Endothelial cell of umbilical vein (primary cell): ENCODE data around the gene KRT79. TPM values are rescaled to one million over a fixed set of nuclear protein-coding genes. Genes with fewer than 3 reads are reported as not detected.

ENCODE experiments used
- BruUV-seq: library from RNA; stranded (reverse); fragments of 400-500 nt; replicated peaks from 2 replicates; lab custom pipeline; 2021; lab: Mats Ljungman, UMichigan
- CTCF ChIA-PET: fragments of 300-600, 350-600 bp; sonication (Branson Sonifier 250); formaldehyde crosslinking; loops from one replicate; lab custom pipeline; 2021; ENCODE audit warnings: antibody characterized with exemption, inconsistent platforms; lab: Charles Lee
- POLR2A ChIA-PET: fragments of 300-600, 350-600 bp; sonication (Branson Sonifier 250); formaldehyde crosslinking; loops from one replicate; lab custom pipeline; 2021; ENCODE audit warnings: antibody characterized with exemption, inconsistent platforms; lab: Charles Lee
- DNase-seq: peaks from one replicate; pipeline ENCODE4 v3.0.0-alpha.2; 2011; ENCODE audit warnings: low read depth, low spot score
- FAIRE-seq: peaks from 2 replicates; lab custom pipeline; 2011; peaks lifted over from hg19 to GRCh38; lab: Jason Lieb, UNC
- H2AFZ ChIP-seq: 2 replicates; pipeline ENCODE4 v1.6.0; 2012; ENCODE audit warnings: low read depth, low read length, control low read depth, inconsistent platforms
- H3K27ac ChIP-seq: 2 replicates; pipeline ENCODE4 v1.5.1; 2011; ENCODE audit warnings: low read depth, mild to moderate bottlenecking, control low read depth, low read length, moderate library complexity; ENCODE audit not compliant: insufficient read depth
- H3K27me3 ChIP-seq, 2 experiments: 2 replicates each; pipeline versions ENCODE4 v1.6.0 to v1.6.1; 2011; ENCODE audit warnings: low read length in 2 of 2, mixed read lengths in 1 of 2; ENCODE audit not compliant: control insufficient read depth in 2 of 2, insufficient read depth in 2 of 2
- H3K36me3 ChIP-seq, 2 experiments: 2 replicates in 1 of 2; 3 replicates in 1 of 2; pipeline ENCODE4 v1.5.1; 2011; ENCODE audit warnings: low read length in 2 of 2, mild to moderate bottlenecking in 1 of 2, moderate library complexity in 1 of 2; ENCODE audit not compliant: control insufficient read depth in 2 of 2, insufficient read depth in 2 of 2; ENCODE audit errors: extremely low read depth in 1 of 2
- H3K4me1 ChIP-seq: 3 replicates; pipeline ENCODE4 v1.5.1; 2011; ENCODE audit warnings: mild to moderate bottlenecking, low read length; ENCODE audit not compliant: control insufficient read depth, insufficient read depth; ENCODE audit errors: extremely low read depth
- H3K4me2 ChIP-seq: 2 replicates; pipeline ENCODE4 v1.6.1; 2011; ENCODE audit warnings: low read length, control low read depth, mixed read lengths; ENCODE audit not compliant: insufficient read depth
- H3K4me3 ChIP-seq, 3 experiments: fragments of 200-600 bp in 1 of 3; sonication (generic), shearing (Covaris generic) in 1 of 3; replicated peaks in 1 of 3; 2 replicates each; pipeline ENCODE4 v1.5.1; 2011 to 2016; ENCODE audit warnings: control low read depth in 3 of 3, low read length in 3 of 3, mild to moderate bottlenecking in 2 of 3, inconsistent platforms in 1 of 3, low read depth in 1 of 3, moderate library complexity in 1 of 3; ENCODE audit not compliant: insufficient read depth in 1 of 3
- H3K79me2 ChIP-seq: 2 replicates; pipeline ENCODE4 v1.6.0; 2012; ENCODE audit warnings: low read length, inconsistent platforms; ENCODE audit not compliant: control insufficient read depth, insufficient read depth
- H3K9ac ChIP-seq: replicated peaks from 2 replicates; pipeline ENCODE3; 2011; ENCODE audit warnings: low read length, control low read depth; ENCODE audit not compliant: insufficient read depth; ENCODE audit errors: extremely low read depth
- H3K9me1 ChIP-seq: replicated peaks from 3 replicates; pipeline ENCODE4 v1.6.0; 2011; ENCODE audit warnings: mild to moderate bottlenecking, low read length; ENCODE audit not compliant: control insufficient read depth, insufficient read depth; ENCODE audit errors: extremely low read depth
- H3K9me3 ChIP-seq: replicated peaks from 2 replicates; pipeline ENCODE4 v1.5.1; 2012; ENCODE audit warnings: low read length, inconsistent platforms; ENCODE audit not compliant: control insufficient read depth, insufficient read depth
- H4K20me1 ChIP-seq: replicated peaks from 2 replicates; pipeline ENCODE3; 2011; ENCODE audit warnings: mild to moderate bottlenecking, low read length; ENCODE audit not compliant: control insufficient read depth, insufficient read depth; ENCODE audit errors: extremely low read depth
- EZH2 ChIP-seq: IDR thresholded peaks from 2 replicates; pipeline ENCODE4 v1.6.1; 2012; ENCODE audit warnings: borderline replicate concordance, low read depth, mild to moderate bottlenecking, moderate library complexity, low read length, inconsistent platforms; ENCODE audit not compliant: severe bottlenecking
- FOS ChIP-seq: IDR thresholded peaks from 2 replicates; pipeline ENCODE4 v1.6.1; 2011; ENCODE audit warnings: mild to moderate bottlenecking, low read length, moderate library complexity, borderline replicate concordance; ENCODE audit not compliant: insufficient read depth
- GATA2 ChIP-seq: IDR thresholded peaks from 2 replicates; pipeline ENCODE4 v1.7.0; 2011; ENCODE audit warnings: low read depth, mild to moderate bottlenecking, moderate library complexity, mixed read lengths, low read length; ENCODE audit not compliant: insufficient read length, insufficient read depth
- JUN ChIP-seq: IDR thresholded peaks from 2 replicates; pipeline ENCODE4 v1.6.1; 2011; ENCODE audit warnings: borderline replicate concordance, low read depth; ENCODE audit not compliant: insufficient read length, insufficient read depth
- MAX ChIP-seq: IDR thresholded peaks from 2 replicates; pipeline ENCODE4 v1.6.1; 2011; ENCODE audit not compliant: insufficient read depth, insufficient read length
- MYC ChIP-seq: IDR thresholded peaks from one replicate; pipeline ENCODE4 v1.6.1; 2011; ENCODE audit warnings: mild to moderate bottlenecking, low read depth, low read length
- POLR2A ChIP-seq: IDR thresholded peaks from 2 replicates; pipeline ENCODE4 v1.6.1; 2012; ENCODE audit warnings: low read depth, mild to moderate bottlenecking, control low read depth, low read length
- POLR2AphosphoS5 ChIP-seq: IDR thresholded peaks from 2 replicates; pipeline ENCODE4 v1.6.1; 2012; ENCODE audit warnings: low read depth, mild to moderate bottlenecking, control low read depth, low read length, moderate library complexity; ENCODE audit not compliant: insufficient read depth
- dilution Hi-C: fragments of 300-500 bp; cut with MboI; formaldehyde crosslinking; loops from one replicate; pipeline ENCODE4 v1.15.0; 2019; ENCODE audit warnings: low sequenced_read_pairs; ENCODE audit not compliant: extremely low pct_ligation_motif_present
- intact Hi-C: fragments of 100-400 bp; cut with micrococcal nuclease; formaldehyde crosslinking; loops from one replicate; pipeline ENCODE4 v1.10.0; 2022
- polyA plus RNA-seq, 4 experiments: library from polyadenylated mRNA; depleted of rRNA in 3 of 4; stranded (reverse) in 3 of 4; unstranded in 1 of 4; fragments of >200 nt; gene quantifications; 2 replicates each; pipeline versions ENCODE4 v1.2.1 to v1.2.3, GENCODE V29; 2011 to 2012; ENCODE audit warnings: missing spikeins in 1 of 4
- total RNA-seq: library from RNA; stranded (reverse); gene quantifications from 2 replicates; pipeline ENCODE4 v1.2.3, GENCODE V29; 2021
- TF ChIP-seq, protein P1 (sequence below), 2 donors: IDR thresholded peaks; 1 replicate in 1 of 2; 2 replicates in 1 of 2; pipeline ENCODE4 v1.5.1; 2011; ENCODE audit warnings: low read length in 2 of 2, mild to moderate bottlenecking in 2 of 2, moderate library complexity in 2 of 2, control low read depth in 1 of 2, inconsistent platforms in 1 of 2, low read depth in 1 of 2; ENCODE audit not compliant: insufficient read depth in 1 of 2; ENCODE audit errors: extremely low read depth in 1 of 2

KRT79 gene
- total and polyA plus RNA-seq, 2 donors (not counting 3 experiments of a cell fraction or from before 2014, with no cell fraction given), result not detected

- H3K9ac ChIP-seq, result no peak overlapping the region
- DNase-seq, result no peak
- H3K9me1 ChIP-seq, result no peaks in the 10 kb centered on the region
- H3K36me3 ChIP-seq, result no peaks in the 10 kb centered on the region
- no peaks in the 10 kb centered on the region for H3K79me2 ChIP-seq
- peaks cover 12 to 17% of the 10 kb centered on the region in 2 experiments for H3K27me3 ChIP-seq
- BruUV-seq, result no TSS peak
- H3K27ac ChIP-seq, result no peak overlapping the region
- intact Hi-C loops (no loop called here), dilution Hi-C loops (no loop called here)
- ChIA-PET CTCF (interaction anchor here (1.3 kb wide), 1 partner anchor 10 kb away, joined by 3 read pairs; no protein-coding TSS in a partner anchor), POLR2A (no interaction called here)
- H3K4me1 ChIP-seq, result no peaks in the 10 kb centered on the region
- H3K4me2 ChIP-seq, result no peak overlapping the region
- TF ChIP-seq FOS (no peak), MAX (no peak), GATA2 (no peak), MYC (no peak), POLR2A (no peak), EZH2 (no peak), JUN (no peak), POLR2AphosphoS5 (no peak)
- TF ChIP-seq, protein P1, sequence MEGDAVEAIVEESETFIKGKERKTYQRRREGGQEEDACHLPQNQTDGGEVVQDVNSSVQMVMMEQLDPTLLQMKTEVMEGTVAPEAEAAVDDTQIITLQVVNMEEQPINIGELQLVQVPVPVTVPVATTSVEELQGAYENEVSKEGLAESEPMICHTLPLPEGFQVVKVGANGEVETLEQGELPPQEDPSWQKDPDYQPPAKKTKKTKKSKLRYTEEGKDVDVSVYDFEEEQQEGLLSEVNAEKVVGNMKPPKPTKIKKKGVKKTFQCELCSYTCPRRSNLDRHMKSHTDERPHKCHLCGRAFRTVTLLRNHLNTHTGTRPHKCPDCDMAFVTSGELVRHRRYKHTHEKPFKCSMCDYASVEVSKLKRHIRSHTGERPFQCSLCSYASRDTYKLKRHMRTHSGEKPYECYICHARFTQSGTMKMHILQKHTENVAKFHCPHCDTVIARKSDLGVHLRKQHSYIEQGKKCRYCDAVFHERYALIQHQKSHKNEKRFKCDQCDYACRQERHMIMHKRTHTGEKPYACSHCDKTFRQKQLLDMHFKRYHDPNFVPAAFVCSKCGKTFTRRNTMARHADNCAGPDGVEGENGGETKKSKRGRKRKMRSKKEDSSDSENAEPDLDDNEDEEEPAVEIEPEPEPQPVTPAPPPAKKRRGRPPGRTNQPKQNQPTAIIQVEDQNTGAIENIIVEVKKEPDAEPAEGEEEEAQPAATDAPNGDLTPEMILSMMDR (IDR thresholded peaks at IDR 0.05; ENCODE audit: extremely low read depth in 1 of 2, insufficient read depth in 1 of 2, low read depth in 1 of 2, low read length in 2 of 2), result no peak
- no peak overlapping the region for H2AFZ ChIP-seq
- H4K20me1 ChIP-seq, result no peaks in the 10 kb centered on the region
- H3K9me3 ChIP-seq, result no peaks in the 10 kb centered on the region
- no peak for FAIRE-seq
- H3K4me3 ChIP-seq, result no peak overlapping the region
Measured at GRCh38 chr12:52788876-52789636, 45.1 kb downstream of the KRT79 start.
